Stimulated activated CD4-positive, alpha-beta T cell treated with anti-CD3 and anti-CD28 coated beads, TNF-alpha, amount 100 ng/mL, for 24 hours (primary cell): Measurements from ENCODE around the gene PTPRM.
"Not testable (repeated sequence)": the region's sequence is repeated elsewhere in the genome, so short reads cannot be mapped to it uniquely, and the experiment has no call there.

Source experiments
- DNase-seq, 3 experiments: peaks; one replicate each; pipeline ENCODE4 v3.0.0-alpha.2; 2020; ENCODE audit warnings: low read depth in 3 of 3

The PTPRM gene

GRCh38 chr18:7946734-7947377 lies 379.7 kb downstream of the PTPRM start:
- no peak for DNase-seq

DNA sequence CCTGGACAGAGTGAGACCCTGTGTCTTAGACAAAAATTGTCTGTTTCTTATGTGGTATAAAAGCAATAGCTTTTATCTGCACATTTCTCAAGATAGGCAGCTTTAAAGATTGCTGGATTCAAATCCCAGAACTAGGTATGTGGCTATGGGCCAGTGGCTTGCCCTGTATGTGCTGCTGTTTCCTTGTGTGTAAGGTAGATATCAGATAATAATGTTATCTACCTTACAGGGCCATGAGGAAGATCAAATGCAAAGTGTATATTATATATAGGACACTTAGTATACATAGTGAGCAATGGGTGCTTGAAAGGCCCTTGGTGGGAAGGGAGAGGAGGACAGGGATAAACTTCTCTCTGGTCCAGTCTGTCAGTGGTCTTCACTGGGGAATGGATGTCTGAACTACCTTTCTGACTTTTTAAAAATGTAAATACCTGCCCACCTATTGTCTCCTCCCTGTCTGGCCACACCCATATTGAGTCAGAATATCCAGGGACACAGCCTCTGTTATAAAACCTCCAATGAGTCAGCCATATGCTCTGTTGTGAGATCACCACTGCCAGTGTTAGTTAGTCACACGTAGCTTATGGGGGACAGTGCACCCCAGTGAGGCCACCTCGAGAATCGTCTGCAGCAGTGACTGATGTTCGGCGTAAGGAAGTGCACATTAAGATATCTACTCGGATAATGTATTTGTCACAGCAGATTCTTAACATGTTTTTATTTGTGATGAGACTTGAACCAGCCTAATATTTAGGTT lies 383.4 kb downstream of the PTPRM start:
- no peak for DNase-seq

DNA sequence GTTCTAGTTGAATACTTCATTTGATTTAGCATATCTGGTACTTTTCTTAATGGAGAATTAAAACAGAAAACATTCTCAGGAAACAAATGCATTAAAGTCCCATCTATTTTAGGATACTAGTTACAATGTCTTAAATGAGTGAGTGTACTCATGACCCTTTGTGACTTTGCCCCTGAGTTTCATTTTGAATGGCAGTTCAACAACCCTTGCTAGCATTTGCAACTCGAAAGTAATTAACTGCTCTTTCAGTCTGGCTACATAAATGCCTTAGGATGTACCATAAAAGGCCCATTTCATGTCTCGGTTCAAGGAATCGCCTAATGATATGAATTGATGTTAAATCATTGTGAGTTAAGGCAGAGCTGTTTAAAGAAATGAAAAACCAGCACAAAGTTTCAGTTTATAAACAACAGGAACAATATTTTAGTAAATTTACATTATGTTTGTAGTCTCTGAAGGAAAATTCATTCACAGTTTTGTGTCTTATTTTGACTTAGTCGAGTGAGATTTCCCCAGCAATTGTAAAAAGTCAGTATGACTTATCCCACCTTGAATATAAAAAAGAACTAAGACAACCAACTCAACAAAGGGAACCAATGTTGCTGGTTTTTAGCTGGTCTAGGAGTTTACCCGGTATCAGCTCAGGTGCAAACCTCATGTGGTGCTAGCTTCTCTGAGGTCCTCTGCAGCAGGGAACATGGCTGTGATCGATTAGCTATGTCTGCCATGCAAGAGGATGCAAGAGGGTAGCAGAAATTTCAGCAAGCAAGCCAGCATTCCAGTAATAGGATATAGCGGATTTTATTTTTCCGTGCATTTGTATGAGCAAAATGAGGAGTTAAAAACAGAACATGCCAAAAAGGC lies 386.2 kb downstream of the PTPRM start:
- DNase-seq = no peak

- DNase-seq = no peak
These were observed 387.1 kb downstream of the PTPRM start for GRCh38 chr18:7954238-7954637.

DNA sequence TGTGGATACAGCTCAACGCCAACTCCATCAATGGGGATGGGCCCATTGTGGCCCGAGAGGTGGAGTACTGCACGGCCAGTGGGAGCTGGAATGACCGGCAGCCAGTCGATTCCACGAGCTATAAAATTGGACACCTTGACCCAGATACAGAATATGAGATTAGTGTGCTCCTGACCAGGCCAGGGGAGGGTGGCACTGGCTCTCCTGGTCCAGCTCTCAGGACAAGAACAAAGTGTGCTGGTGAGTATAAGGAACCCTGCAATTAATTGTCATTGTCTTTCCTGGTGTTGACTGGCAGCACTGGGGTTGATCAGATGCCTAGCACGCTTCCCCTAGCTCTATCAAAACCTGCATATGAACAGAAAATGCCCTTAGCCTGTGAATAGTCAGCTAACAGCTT lies 388.1 kb downstream of the PTPRM start:
- DNase-seq = no peak

GRCh38 chr18:7957297-7957696 lies 390.2 kb downstream of the PTPRM start:
- DNase-seq = no peak

- DNase-seq = no peak
These were observed 391.2 kb downstream of the PTPRM start for GRCh38 chr18:7958081-7958896.

- DNase-seq = no peak
These were observed 391.7 kb downstream of the PTPRM start for GRCh38 chr18:7958897-7959146.

DNA sequence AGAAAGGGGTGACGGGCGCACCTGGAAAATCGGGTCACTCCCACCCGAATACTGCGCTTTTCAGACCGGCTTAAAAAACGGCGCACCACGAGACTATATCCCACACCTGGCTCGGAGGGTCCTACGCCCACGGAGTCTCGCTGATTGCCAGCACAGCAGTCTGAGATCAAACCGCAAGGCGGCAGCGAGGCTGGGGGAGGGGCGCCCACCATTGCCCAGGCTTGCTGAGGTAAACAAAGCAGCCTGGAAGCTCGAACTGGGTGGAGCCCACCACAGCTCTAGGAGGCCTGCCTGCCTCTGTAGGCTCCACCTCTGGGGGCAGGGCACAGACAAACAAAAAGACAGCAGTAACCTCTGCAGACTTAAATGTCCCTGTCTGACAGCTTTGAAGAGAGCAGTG lies 399.6 kb downstream of the PTPRM start:
- not testable (repeated sequence) for DNase-seq

DNA sequence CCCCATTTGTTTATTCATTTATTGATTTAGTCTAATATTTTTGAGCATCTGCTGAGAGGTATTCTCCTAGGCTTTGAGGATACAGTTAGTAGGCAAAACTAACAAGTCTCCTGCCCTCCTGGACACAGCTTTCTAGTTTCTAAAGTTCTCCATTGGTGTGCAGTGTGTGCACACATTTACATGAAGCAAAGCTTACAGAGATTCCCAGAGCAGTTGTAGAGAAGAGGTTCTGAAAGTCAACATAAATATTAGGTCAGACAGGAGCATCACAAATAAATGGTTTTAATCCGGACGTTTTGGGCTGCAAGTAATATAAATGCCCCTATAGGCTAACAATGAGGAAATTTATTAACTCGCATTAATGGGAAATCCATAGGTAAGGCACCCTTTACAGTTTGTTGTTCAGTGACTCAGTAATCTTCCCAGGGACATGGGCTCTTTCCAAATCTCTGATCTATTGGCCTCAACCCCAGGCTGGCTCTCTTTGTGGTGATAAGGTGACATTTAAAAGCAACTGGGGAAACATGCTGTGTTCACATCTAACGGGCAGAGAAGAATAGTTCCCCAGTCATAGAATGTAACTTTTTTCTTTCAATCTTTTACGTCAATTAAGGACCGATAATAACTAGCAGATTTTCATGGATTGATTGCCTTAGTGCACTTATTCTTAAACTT lies 407.2 kb downstream of the PTPRM start:
- no peak for DNase-seq

DNA sequence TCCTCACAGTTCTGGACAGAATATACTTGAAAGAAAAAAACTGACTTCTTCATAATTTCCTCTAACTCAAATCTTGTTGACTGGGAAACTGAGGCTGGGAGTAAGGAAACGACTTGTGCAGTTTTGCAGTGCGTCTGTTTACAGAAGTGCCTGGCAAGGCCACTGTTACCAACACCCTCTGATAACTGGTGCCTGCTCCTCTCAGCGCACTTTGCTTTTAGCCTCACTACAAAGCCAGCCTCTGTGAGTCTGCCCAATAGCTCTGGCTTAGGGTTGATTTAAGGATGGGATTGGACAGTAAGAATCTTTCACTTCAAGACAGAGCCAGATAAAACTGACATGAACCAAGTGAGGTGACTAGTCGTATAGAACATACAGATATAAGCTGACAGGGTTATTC lies 410.8 kb downstream of the PTPRM start:
- DNase-seq = no peak

GRCh38 chr18:7978834-7979233 lies 411.7 kb downstream of the PTPRM start:
- no peak for DNase-seq

DNA sequence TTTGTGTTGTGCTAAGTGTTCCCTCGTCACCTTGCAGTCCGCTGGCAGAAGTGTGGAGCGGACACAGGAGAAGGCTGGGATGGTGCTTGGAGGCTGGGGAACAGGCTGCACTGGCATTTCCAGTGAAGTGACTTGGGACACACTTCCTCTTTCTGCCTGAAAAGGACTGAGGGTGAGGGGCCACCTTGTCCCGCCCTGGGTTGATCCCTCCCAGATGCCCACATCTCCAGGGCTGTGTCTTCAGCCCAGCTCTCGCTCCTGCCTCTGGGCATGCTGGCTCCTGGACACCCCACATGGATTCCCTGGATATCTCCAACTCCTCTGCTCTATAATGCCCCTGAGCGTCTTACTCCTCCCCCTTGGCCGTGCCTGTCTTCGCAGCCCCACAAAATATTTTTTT lies 412.6 kb downstream of the PTPRM start:
- DNase-seq = no peak

DNA sequence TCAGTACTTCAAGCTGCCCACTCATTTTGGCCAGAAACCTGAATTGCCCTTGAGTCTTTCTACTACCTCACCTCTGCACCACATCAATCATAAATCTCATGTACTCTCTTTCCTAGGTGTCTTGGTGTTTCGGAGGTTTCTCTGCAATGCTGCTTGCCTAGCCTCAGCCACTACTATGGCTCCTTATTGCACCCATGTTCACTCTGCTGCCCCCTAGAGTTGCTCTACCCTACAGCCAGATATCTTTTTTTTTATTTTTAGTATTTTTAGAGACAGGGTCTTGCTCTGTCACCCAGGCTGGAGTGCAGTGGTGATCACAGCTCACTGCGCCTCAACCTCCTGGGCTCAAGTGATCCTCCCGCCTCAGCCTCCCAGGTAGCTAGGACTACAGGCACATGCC lies 413.0 kb downstream of the PTPRM start:
- DNase-seq = no peak

GRCh38 chr18:7980656-7981055 lies 413.5 kb downstream of the PTPRM start:
- no peak for DNase-seq

DNA sequence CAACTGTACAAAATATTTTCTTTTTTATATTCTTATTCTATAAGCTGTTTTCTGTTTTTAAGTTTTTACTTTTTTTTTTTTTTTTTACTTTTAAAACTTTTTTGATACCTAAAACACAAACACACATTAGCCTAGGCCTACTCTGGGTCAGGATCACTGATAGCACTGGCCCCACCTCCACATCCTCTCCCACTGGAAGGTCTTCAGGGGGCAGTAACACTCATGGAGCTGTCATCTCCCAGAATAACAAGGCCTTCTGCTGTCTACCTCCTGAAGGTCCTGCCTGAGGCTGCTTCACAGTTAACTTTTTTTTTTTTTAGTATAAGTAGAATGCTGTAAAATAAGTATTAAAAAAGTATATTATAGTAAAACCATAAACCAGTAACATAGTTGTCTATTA lies 415.1 kb downstream of the PTPRM start:
- no peak for DNase-seq

DNA sequence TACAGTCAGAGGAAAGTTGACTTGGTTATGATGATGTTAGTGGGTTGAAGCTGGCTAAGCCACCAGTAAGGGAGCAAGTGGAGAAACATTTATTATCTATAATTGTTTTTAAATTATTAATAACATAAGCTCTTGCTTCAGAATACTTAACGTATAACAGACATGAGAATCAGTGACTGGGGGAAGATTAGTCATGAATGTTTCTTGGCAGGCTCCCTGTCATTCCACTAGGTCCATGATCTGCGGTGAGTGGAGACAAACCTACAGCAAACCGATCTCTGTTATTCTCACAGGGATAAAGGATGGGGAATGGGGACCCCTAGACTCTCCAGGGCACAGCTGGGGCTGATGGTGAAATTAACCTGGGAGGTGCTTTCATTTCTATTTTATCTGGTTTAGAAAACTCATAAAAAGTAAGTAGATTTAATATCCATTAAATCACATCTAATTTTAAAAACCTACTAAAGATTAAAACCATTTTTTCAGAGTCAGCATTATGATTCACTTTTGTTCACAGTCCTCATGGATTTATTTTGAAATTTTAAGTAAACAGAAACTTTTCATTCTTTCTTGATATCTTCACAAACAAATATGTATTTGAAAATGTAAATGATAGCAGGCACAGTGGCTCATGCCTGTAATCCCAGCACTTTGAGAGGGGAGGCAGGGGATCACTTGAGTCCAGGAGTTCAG lies 420.3 kb downstream of the PTPRM start:
- no peak for DNase-seq

- no peak for DNase-seq
These were observed 423.6 kb downstream of the PTPRM start for GRCh38 chr18:7990670-7991069.

DNA sequence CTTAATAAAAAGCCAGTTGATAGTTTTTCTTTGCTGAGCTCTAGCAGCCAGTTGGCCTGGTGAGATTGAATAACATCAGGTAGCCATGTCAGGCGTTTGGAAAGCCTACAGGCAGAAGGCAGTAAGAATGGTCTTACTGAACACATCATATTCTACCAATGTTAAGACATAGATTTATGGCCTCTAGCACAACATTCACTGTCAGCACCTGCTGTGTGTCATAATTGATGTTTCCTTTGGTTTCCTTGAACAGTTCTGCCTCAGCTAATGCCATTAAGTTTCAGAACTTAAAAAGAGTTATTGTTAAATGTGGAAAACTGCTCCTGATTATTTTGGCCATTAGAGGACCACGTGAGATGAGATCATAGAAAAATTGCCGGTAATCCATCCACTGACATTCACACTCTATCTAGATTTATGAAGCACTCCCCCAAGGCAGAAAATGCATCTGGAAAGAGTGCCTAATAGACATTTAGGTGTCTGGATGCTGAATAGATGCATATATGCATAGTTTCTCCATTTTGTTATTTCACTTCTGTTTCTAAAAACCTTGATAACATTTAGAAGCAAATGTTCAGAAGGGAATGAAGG lies 434.7 kb downstream of the PTPRM start:
- DNase-seq = no peak

- DNase-seq = no peak
These were observed 437.0 kb downstream of the PTPRM start for GRCh38 chr18:8003878-8004675.
